Measurements from ENCODE around the gene DBNDD2. TPM values are rescaled to one million over a fixed set of nuclear protein-coding genes. Genes with fewer than 3 reads are reported as not detected.
A peak's percentile ranks its signal among the peaks of the same experiment; 100 is the strongest.

Gene DBNDD2
- total RNA-seq, 4 donors from 2014 or later, result 74.5 to 122 (median 84.9) TPM

GRCh38 chr20:45445805-45446562 lies 37.9 kb downstream of the DBNDD2 start:
- Histone ChIP-seq H3K4me1 (peaks cover 0 to 13% (median 7%) of the 10 kb centered on the region in 4 donors), H3K27me3 (no peaks in the 10 kb centered on the region), H3K36me3 (no peaks in the 10 kb centered on the region), H3K27ac (peak overlapping the region in 3 of 4 donors; percentile 76 to 86 (median 82)), H3K9me3 (no peaks in the 10 kb centered on the region), H3K4me3 (peak overlapping the region in 2 of 4 donors; percentile 3 to 16)
- intact Hi-C loops (cut with DNase I; ENCODE audit: low total_unique reads) (loop anchor here (5.0 kb wide), 1 partner anchor 99 kb away; the partner anchor contains the start of gene SDC4), in situ Hi-C loops (cut with MboI; ENCODE audit: low pct_ligation_motif_present in 1 of 4, low pct_unique_long_range_greater_than_20kb in 1 of 4, low sequenced_read_pairs in 3 of 4) (loop anchor here in 3 of 4 donors (10.0 to 25.0 kb wide), 3 partner anchors 71 to 134 kb away; partner anchors contain the start of genes TP53TG5 (in 2 of the 3), MATN4 (in 1 of the 3) and RBPJL (in 1 of the 3))
- peak; percentile 57 for DNase-seq
- TF ChIP-seq POLR2AphosphoS5 (IDR thresholded peaks at IDR 0.05) (no peak), CTCF (IDR thresholded peaks at IDR 0.05) (peak; percentile 45 to 59 (median 51))
- 69 to 73% methylated on average over 2 to 7 of the region's 7 CpGs for WGBS, 2 donors (ENCODE audit: low coverage in 1 of 2)

GRCh38 chr20:45448270-45448669 lies 40.2 kb downstream of the DBNDD2 start:
- no peaks in the 10 kb centered on the region for H3K36me3 ChIP-seq
- 35 to 65% methylated on average over 6 of the region's 6 CpGs for WGBS, 2 donors (ENCODE audit: low coverage in 1 of 2)
- intact Hi-C loops (cut with DNase I; ENCODE audit: low total_unique reads), result loop anchor here (5.0 kb wide), 1 partner anchor 101 kb away; the partner anchor contains the start of gene SDC4
- no peaks in the 10 kb centered on the region for H3K9me3 ChIP-seq
- no peak overlapping the region for H3K4me3 ChIP-seq
- in situ Hi-C loops (cut with MboI; ENCODE audit: low pct_ligation_motif_present in 1 of 4, low pct_unique_long_range_greater_than_20kb in 1 of 4, low sequenced_read_pairs in 3 of 4), result loop anchor here in 3 of 4 donors (10.0 to 25.0 kb wide), 3 partner anchors 73 to 136 kb away; partner anchors contain the start of genes TP53TG5 (in 2 of the 3), MATN4 (in 1 of the 3) and RBPJL (in 1 of the 3)
- no peaks in the 10 kb centered on the region for H3K27me3 ChIP-seq
- peaks cover 0 to 13% (median 7%) of the 10 kb centered on the region in 4 donors for H3K4me1 ChIP-seq
- TF ChIP-seq EP300 (IDR thresholded peaks at IDR 0.05; ENCODE audit: low read depth) (no peak), POLR2AphosphoS5 (IDR thresholded peaks at IDR 0.05) (peak in 2 of 3 donors; percentile 41 to 45), POLR2A (IDR thresholded peaks at IDR 0.05) (no peak), CTCF (IDR thresholded peaks at IDR 0.05) (no peak)
- H3K27ac ChIP-seq, result peak overlapping the region; percentile 70 to 86 (median 79)
- DNase-seq, result no peak

GRCh38 chr20:45449528-45449927 lies 41.4 kb downstream of the DBNDD2 start:
- H3K9me3 ChIP-seq, result no peaks in the 10 kb centered on the region
- peak; percentile 70 to 88 (median 80) for TF ChIP-seq POLR2AphosphoS5 (IDR thresholded peaks at IDR 0.05)
- TF ChIP-seq POLR2A (IDR thresholded peaks at IDR 0.05), result no peak
- peak; percentile 99 for TF ChIP-seq EP300 (IDR thresholded peaks at IDR 0.05; ENCODE audit: low read depth)
- TF ChIP-seq CTCF (IDR thresholded peaks at IDR 0.05), result no peak
- H3K27me3 ChIP-seq, result no peaks in the 10 kb centered on the region
- in situ Hi-C loops (cut with MboI; ENCODE audit: low pct_ligation_motif_present in 1 of 4, low pct_unique_long_range_greater_than_20kb in 1 of 4, low sequenced_read_pairs in 3 of 4) (loop anchor here in 3 of 4 donors (10.0 to 25.0 kb wide), 3 partner anchors 75 to 137 kb away; partner anchors contain the start of genes TP53TG5 (in 2 of the 3), MATN4 (in 1 of the 3) and RBPJL (in 1 of the 3)), intact Hi-C loops (cut with DNase I; ENCODE audit: low total_unique reads) (loop anchor here (5.0 kb wide), 1 partner anchor 102 kb away; the partner anchor contains the start of gene SDC4)
- whole genome bisulfite sequencing, 2 donors (ENCODE audit: low coverage in 1 of 2), result 61 to 74% methylated on average over 3 of the region's 3 CpGs
- peak; percentile 32 for DNase-seq
- H3K4me3 ChIP-seq, result no peak overlapping the region
- peaks cover 0 to 13% (median 7%) of the 10 kb centered on the region in 4 donors for H3K4me1 ChIP-seq
- peak overlapping the region; percentile 76 to 86 (median 80) for H3K27ac ChIP-seq
- no peaks in the 10 kb centered on the region for H3K36me3 ChIP-seq
